Gastrocnemius medialis (tissue), 4 donors: Measurements from ENCODE around the gene RTN3.

Source experiments
- CTCF ChIP-seq, 5 experiments: fragments of 450-650 bp in 3 of 5; fragments of 200-600 bp in 2 of 5; sonication (generic) in 2 of 5; IDR thresholded peaks in 4 of 5; conservative IDR thresholded peaks in 1 of 5; 1 replicate in 4 of 5; 2 replicates in 1 of 5; pipeline ENCODE4 v1.5.1; 2016 to 2019; ENCODE audit warnings: antibody characterized with exemption in 5 of 5, mild to moderate bottlenecking in 3 of 5, moderate library complexity in 3 of 5
- POLR2A ChIP-seq, 2 donors: fragments of 450-650 bp; IDR thresholded peaks; one replicate each; pipeline ENCODE4 v1.6.1; 2017; ENCODE audit warnings: antibody characterized with exemption in 2 of 2, mild to moderate bottlenecking in 2 of 2, moderate library complexity in 2 of 2

GRCh38 chr11:63667995-63668795, 13.1 kb upstream of the RTN3 start:
- TF ChIP-seq CTCF (IDR thresholded peaks at IDR 0.05 in 4 of 5, conservative IDR thresholded peaks at IDR 0.05 in 1 of 5), result no peak
- TF ChIP-seq POLR2A (IDR thresholded peaks at IDR 0.05), result no peak
